Non-pigmented ciliary epithelial cell (primary cell): Measurements from ENCODE around the gene FOXN3.
A peak's percentile ranks its signal among the peaks of the same experiment; 100 is the strongest.
"Not testable (repeated sequence)": the region's sequence is repeated elsewhere in the genome, so short reads cannot be mapped to it uniquely, and the experiment has no call there.

Experiments used
- DNase-seq: peaks from one replicate; pipeline ENCODE4 v3.0.0-alpha.2; 2010; ENCODE audit warnings: low read depth

The FOXN3 gene

DNA sequence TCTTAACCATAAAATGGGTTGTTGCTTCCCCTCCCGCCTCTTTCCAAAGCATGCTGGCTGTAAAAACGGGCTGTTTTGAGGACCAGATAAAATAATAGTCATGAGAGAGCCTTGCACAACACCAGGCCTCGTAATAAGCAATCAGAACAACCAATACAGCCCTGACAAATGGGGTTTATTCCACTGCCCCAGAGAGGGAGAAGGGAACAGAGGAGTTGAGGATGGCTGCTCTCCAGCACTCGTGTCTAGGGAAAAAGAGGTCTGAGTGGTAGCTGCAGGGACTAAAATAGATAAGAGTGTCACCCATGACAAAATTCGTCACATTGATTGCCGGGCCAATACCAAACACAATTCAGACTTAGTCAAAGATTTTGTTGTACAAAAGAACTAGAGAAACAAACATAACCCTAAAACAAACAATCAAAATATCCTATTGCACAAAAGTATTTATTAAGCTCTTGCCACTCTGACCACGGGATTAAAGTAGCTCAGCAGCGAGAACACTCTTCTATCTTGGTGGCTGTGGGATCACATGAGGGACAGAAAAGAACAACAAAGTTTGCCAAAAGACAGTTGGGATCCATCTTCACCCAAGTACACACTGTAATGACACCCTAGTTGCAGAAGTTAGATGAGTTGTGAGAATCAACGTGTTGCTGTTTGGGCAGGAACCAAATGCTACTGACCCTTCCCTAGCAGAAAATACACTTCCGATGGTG is 188.0 kb downstream of the FOXN3 start:
- DNase-seq = no peak

DNA sequence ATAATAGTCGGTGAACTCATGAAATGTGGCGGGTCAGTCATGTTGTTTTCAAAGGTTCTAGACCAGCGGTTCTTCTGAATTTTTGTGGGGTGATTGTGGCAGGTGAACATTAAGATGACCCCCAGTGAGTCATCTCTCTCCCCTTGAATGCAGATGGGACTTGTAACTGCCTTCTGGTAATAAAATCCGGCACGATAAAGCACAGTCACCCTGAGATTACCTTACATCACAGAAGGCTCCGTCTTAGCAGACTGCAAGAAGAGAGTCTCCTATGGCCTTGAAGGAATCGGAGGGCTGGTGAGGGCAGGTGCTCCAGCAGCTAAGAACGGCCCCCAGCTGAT is 189.6 kb downstream of the FOXN3 start:
- no peak for DNase-seq

DNA sequence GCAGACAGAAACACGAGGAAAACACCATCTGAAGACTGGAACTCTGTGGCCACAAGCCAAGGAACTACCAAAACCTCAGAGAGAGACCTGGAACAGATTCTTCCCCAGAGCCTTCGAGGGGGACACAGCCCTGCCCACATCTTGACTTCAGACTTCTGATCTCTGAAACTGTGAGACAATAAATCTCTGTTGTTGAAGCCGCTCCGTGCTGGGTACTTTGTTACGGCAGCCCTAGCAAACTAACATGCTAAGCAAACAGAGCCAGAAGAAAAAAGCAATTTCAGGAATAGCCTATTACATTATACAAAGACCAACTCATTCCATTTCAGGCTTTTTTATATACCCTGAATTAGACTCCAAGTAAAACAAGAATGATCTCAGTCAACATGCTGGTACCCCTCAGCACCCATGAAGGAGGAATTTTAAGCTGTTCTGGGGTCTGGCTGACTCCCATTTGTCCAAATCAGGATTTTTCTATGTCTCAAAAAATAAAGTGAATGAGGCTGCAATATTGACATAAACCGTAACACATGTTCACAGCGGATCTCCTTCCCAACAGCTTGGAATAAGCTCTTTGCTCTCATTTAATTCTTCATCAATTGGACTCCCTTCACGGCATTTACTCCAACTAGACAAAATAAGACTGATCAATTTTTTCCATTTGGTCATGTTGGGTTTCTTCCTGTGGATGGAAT is 190.1 kb downstream of the FOXN3 start:
- no peak for DNase-seq

DNA sequence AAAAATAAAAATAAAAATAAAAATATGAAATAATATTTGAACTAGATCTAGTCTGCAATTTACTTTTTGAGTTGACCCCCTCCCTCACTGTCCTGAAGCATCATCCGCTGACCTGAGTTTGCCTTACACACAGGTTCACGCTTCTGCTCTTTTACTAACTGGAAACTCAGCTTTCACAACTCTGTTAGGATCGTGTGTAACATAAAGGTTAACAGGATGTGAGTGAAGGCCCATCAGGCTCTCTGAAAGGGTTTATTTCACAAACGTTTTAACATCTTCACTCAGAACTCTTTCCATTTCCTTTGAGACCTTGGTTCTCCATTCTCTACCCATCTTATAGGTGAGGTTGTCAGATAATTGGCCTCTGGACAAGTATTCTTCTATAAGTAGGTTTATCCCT is 191.4 kb downstream of the FOXN3 start:
- no peak for DNase-seq

DNA sequence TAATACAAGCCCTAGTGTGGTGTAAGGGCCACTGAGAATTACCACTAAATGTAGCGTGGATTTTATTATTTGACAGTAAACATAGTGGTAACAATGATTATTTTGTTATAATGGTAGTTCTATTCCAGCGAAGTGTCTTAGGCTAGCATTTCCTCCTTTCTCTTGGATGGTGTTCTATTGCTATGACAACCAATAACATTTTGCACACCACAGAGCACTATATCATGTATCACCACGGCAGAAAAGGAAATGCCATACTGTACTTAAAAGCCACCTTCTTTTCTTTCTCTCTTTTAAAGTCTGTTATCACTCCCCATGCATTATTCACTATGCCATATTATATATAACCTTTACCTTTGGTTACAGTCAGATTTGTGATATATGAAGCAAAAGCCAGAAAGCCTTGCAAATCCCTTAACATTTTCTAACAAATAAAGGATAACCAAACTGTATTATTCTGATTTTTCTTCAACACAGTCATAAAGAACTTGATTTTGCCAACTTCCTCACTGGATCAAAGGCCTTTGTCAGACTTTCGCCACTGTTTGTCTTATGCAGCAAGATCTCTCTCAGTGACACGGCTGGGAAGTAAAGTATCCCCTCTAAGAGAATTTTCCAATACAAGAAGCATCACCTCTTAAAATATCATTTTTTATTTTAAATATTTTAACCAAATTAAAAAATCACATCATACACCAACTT is 195.8 kb downstream of the FOXN3 start:
- peak; percentile 58 for DNase-seq

DNA sequence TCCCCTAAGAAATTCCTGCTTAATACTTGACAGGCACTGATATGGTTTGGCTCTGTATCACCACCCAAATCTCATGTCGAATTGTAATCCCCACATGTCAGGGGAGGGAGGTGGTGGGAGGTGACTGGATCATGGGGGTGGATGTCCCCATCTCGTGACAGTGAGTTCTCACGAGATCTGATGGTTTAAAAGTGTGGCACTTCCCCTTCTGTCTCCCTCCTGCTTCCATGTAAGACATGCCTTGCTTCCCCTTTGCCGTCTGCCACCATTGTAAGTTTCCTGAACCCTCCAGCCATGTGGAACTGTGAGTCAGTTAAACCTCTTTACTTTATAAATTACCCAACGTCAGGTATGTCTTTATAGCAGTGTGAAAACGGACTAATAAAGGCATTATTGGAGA is 198.0 kb downstream of the FOXN3 start:
- DNase-seq = no peak

DNA sequence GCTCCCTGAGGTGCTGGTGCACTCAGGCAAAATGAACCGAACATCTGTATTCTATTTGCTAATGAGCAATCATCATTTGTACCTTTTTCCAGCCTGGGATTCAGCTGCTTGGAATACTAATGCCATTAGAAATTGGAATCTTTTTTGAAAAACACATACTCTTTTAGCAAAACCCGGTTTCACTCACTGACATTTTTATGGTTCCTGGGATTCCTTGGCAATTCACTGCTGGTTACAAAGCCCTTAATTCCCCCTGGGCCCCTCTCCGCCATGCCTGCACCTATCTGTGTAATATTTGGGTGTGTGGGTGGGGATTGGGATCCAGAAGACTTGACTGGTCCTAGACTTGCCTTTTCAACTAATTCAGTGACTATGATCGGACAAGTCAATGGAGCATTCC is 199.1 kb downstream of the FOXN3 start:
- DNase-seq = no peak

DNA sequence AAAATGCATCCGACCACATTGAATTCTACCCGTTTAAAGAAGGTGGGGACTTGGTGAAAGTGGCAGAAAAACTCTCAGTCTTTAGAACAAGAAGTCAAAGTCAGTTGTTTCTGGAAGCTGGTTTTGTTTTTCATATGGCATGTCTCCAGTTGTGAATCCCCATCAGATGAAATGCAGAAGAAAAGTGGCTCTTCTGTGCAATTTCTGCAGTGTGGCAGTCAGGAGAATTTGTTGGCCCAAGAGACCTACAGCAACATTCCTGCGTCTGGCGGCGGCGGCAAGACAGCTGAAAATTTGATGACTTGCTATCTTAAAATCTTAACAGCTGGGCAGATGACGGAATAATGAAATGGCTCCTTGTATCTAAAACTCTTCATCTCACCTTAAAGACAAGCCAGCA is 201.5 kb downstream of the FOXN3 start:
- no peak for DNase-seq

DNA sequence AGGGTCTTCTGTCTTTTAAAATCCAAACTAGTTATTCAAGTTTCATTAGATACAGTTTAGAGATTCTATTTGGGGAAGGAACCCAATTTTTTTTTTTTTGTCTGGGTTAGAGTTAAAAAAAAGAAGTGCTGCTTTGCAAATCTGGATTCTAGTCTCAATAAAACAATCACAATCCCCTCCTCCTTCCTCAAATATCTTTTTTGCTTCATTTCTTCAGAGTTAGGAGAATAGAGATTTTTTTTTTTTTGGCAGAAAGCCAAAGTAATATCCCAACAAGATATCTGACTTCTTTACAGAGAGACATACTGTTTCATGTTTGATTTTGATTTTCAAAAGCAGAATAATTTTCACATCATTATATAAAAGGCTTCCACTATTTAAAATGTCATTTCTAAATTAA is 201.9 kb downstream of the FOXN3 start:
- DNase-seq = no peak

DNA sequence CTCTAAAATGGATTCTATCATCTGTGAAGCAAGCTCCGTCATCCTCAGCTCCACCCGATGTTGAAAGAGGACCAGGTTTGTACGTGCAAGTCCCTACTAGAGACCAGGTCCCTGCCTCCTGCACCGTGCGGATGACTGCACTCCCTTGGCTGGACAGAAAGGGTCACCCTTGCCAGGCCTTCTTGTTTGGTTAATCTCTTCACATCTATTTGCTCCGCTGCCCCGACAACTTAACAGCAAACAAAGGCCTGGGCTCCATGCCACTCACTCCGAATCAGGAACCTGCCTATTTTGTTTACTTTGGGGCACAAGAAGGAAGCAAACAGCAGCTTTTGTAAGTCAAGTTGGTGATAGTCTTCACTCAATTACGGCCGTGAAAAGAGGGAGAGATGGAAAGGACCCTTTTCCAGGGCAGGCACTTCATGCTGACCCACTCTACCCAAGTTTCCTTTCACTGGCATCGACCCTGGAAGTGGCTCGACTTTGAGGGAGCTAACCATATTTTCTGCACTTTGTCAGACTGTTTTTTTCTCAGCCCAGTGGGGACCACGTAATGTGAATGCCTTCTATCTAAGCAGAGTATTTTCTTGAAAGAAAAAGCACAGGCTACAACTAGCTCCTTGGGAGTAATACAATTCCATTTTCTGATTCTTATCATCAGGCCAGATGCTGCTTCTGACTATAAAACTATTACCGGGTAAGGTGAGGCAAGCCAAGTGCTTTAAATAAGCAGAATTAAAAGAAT is 202.6 kb downstream of the FOXN3 start:
- no peak for DNase-seq

DNA sequence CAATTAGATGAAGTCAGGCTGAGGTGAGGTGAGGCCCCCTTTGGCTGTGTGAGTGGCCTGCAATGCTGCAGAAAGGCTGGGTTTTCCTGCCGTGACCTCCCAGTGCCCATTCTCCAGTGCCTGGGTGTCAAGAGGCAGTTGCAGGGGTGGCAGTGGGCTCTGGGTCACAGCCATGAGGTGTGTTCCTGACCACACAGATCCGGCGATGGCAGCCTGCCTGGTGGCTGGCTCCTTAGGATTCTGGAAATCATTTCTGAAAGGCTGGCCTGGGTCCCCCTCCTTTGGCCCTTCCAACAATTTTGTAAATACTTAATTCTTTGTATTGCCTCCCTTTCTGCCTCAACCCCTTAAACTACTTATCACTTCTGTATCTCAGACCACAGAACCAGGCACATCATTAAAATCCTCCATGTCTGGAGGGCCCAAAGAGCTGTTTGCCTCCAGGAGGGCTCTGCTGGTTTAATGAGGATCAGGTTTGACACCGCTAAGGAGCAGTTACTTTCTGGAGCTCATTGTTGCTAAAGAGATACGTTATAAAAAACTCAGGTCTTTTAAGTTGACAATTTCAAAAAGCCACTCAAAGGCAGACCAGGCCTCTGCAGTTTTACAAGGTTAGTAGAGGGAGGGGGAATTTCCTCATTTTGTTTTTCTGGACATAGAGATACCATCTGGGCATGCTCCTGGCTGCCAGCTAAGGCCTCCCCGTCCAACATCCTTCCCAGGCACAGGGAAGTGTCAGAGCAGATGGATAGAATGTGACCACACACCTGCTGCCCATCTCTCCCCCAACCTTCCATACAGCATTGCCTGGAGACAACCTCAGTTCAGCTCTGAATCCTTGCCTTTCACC is 204.4 kb downstream of the FOXN3 start:
- no peak for DNase-seq

DNA sequence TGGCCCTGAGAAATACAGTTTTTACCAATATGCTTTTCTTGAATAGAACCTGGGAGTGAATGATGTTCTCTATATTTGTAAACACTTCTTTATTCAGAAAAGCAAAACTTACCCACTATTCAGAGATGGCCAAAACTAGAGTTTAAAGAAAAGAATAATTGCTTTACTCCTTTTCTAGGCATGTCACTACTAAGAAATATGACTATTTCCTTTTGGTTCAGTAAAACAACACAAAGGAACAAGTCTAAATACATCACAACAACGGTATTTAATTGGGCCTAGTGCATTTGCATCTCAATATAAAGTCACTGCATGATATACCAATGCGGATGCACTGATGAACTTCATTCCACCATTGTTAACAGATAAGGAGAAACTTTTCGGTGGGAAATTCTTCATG is 207.5 kb downstream of the FOXN3 start:
- no peak for DNase-seq

DNA sequence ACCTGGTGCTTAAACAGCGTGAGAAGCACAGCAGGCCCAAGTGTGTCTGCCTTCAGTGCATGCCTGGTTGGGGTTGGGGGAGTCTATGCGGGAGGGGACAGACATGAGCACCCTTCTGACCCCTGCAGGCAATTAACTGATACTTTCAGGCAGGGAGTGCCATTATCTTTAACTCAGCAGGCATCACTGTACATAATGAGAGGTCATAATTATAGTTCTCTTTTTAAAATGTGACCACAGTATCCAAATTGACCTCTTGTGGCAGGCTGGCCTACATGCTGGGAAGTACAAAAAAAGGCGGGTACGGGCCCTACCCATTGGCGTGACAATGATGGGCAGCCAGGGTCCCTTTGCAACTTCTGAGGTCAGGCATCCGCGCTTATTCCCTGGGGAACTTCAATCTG is 209.1 kb downstream of the FOXN3 start:
- DNase-seq = no peak

DNA sequence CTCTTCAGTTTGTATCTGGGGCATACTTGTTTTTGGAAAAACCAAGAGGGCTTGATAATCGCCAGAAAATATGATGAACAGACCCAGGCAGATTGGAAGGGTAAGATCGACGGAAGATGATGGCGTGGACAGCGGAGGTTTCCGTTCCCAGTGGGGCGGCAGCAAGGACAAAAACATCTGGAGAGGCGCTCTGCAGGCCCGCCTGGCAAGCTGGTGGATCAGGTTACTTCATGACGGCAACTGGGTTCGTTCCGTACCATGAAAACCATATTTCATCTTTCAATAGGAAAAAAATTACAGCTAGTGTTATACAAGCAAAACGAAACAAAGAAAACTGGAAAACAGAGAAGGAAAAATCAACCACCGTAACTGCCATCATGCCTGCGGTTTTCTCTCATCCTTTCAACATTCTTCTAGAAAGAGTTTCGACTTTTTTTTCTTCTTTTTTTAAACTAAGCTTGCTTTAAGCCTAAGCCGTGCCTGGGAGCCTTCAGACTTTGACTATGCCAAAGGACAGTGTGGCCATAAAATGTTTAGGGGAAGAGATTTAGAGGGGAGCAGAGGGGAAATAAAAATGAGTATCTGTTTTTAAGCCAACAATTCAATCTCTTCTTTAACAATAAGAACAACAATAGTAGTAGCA is 210.5 kb downstream of the FOXN3 start:
- no peak for DNase-seq

DNA sequence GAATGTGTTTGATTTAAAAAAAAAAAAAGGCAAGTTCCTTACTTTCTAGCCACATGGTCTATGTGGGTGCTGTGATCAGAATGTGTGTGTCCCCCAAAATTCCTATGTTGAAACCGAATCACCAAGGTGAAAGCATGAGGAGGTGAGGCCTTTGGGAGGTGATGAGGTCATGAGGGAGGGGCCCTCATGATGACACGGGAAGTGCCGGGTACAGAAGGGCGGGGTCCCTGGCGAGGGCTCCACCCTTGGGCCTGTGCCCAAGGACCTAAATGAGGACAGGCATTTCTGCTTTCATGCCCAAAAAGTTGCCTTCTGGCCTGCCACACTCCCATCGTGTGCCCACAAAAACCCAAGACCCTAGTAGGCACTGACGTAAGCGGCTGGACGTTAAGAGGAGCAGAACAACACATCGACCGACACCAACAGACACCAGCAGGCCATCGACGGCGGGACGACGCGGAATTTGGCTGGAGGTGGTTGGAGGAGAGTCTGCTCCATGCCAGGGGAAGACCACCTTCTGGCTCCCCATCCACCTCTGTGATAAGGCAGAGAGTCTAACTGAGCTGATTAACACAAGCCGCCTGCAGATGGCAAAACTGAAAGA is 211.8 kb downstream of the FOXN3 start:
- no peak for DNase-seq

DNA sequence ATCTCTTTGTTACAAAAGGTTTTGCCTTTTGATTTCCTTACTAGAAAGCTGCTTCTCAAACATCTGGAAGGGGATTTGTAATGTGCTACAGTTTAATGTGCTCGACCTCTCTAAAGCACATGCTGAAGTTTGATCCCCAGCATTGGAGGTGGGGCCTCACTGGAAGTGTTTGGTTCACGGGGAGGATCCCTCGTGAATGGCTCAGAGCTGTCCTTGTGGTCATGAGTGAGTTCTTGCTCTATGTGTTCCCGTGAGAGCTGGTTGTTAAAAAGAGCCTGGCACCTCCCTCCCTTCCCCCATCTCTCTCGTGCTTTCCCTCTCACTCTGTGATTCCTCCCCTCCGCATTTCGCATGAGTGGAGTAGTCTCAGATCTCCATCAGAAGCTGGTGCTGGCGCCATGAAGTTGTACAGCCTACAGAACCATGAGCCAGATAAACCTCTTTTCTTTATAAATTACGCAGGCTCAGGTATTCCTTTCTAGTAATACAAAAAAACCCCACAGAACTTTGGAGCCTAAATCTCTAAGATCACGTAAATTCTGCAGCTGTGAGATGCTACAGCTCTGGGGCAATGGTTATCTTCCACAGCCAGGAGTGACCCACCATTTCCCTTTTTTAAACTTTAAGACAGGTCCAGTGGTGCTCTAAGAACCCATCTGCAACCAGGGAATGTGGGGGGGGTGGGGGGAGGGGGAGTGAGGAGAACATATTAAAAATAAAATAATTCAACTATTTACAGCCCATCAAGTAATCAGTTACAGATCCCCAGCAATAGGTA is 214.4 kb downstream of the FOXN3 start:
- no peak for DNase-seq

DNA sequence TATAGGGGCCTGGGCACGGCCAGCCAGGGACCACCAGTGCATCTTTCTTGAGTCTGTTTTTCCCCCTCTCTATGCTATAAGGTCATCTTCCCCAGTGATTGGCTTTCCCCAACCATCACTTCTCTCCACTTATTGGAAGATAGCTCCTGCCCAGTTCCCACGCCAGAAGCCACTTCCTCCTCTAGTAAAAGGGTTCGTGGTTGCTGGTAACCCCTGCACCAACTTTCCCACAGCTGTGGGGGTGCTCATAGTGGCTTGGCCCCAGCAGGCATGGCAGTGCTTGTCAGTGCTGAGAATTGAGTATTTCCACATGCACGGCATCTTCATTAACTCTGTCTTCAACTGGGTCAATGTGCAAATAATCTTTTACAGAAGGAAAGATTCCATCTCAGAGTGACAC is 215.4 kb downstream of the FOXN3 start:
- DNase-seq = no peak

DNA sequence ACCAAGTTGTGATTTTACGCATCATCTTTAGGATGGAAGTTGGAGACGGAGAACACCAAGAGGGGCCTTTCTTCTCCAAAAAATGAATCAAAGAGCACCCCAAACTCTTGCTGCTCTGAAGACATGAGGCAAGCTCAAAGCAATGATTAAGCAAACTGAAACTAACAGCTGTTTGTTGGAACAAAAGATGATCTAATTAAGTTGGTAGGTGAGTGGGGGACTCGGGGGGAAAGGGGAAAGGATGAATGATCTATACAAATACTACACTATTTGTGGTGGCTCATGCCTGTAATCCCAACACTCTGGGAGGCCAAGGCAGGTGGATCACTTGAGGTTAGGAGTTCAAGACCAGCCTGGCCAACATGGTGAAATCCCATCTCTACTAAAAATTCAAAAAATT is 217.7 kb downstream of the FOXN3 start:
- DNase-seq = not testable (repeated sequence)

DNA sequence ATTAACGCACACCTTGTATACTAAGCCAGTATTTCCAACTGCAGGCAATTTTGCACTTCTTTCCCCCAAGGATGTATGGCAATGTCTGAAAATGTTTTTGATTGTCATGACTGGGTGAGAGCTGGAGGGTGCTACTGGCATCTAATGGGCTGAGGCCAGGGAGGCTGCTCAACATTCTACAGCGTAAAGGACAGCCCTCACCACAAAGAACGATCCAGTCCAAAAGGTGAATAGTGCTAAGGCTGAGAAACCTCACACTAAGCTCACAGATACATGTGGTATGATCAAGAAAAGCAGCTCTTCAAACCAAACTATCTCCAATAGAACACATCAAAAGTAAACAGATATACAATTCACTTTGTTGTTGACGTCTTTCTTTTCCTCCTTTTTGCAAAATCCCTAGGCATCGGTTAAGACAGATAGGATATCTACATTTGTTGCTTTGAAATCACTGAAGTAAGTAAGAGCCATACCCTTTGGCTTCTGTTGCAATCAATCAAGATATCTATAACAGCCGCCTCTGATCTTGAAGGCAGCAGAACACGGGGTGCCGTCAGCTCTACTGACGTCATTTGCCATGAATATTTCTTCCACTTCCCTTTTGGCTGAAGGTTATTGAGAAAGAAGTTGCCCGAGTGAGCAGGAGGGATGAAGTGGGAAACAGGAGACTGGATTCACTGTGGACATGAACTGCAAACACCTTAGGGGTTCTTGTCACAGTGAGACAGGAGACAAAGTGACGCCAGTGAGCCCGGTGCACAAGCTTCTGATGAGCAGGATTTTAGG is 218.3 kb downstream of the FOXN3 start:
- DNase-seq = no peak
